Measurements from ENCODE around the gene KCNJ10.

KCNJ10 gene

DNA sequence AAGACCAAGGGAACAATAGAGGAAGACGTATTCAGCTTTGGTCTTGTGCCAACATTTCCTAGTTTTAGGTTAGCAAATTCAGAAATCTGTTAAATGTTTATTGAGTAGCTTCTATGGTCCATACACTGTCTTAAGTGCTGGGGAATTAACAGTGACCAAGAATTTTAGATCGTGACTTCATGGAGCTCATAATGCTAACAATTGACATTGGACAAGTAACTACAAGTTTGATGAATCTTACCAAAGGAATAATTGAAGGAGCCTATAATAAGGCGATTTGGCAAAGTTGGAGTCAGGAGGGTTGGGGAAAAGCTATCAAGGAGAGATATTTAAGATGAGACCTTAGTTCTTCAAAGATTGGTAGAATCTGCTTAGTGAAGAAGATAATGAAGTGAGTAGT lies 114.5 kb downstream of the KCNJ10 start:
- no peak for DNase-seq

DNA sequence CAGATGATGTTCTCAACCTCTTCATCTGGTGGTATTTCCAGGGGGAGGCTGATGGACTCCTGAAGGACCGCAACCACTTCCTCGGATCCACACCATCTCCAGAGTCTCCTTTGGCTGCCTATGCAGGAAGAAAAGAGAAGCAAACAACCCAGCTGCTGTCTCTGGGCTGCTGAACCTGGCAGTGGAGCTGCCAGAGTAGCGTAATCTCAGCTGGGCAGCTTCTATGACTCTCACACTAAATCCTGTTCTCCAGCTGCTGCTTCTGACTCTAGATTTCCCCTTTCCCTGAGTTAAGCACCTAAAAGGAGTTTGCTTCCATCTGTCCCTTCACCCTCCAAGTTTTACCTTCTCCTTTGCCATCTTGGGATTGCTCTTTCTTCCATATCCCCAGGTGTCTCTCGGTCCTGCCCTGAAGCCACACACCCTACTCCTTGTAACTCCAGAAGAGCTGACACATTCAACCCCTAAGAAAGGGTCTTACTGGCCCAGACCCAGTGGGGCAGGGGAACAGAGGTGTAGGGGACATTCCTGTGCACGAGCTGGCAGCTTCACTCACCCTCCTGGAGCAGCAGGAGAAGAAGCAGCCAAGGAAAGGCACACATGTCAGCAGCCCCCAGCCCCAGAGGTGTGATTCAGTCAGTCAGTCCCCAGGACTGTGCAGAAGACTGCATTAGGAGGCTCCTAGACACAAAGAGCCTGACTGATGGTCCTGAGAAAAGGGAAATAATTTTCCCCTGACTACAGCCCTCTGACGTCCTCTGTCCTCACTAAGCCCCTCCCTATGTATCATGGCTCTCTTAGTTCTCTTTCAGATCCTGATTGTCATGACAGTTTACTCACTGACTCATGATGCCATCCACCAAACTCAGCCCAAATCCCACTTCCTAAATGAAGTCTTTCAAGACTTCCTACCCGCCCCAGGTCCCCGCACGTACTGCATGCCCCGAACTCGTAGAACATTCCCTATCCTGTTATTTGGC lies 116.1 kb downstream of the KCNJ10 start, which contains the start of gene SLAMF9:
TSS of gene SLAMF9 (minus strand) at position 702 of the 980 bp plus-strand sequence. CDS start at position 602, 100 bp downstream.
- no peak for DNase-seq

DNA sequence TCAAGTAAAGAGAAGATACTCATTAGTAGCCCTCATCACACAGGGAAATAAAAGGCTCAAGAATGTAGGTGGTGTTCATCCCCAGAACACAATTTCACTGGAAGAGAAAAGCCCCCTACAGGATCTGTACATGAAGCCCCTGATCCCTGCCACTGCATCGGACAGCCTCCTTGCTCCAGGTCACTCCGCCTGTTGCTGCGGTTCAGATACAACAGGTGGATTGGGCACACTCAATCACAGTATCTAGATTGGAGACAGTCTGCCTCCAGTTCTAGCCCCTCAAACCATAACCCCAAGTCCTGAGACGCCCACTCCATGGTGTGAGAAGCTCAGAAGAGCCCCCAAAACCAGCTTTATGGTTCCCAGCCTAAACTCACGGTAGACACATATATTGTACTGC lies 117.0 kb downstream of the KCNJ10 start:
- DNase-seq, result no peak

- DNase-seq, result no peak
Observed at GRCh38 chr1:159951551-159951950, 118.4 kb downstream of the KCNJ10 start.

GRCh38 chr1:159951016-159951415 lies 118.9 kb downstream of the KCNJ10 start:
- DNase-seq, result no peak

GRCh38 chr1:159949981-159950381 lies 120.0 kb downstream of the KCNJ10 start:
- no peak for DNase-seq

DNA sequence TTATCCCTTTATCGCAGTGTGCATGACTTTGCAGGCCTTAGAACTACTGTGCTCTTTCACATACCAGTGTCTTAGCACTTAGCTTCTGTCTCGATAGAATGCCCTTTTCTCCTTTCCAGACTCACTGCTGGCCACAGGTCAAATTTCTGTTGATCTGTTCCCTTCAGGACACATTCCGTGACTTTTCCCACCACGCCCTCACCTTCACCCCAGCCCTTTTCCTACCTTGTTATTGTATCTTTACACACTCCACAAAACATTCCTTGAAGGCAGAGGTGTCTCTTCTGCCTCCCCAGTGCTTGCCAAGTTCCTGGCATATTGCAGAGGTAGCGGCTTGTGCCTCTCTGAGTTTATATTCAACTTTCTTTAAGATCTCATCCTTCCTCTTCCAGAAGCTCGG lies 120.8 kb downstream of the KCNJ10 start:
- DNase-seq, result no peak

All from NCI-H510A treated with DMSO at 0.1 percent for 48 hours (cell line).